Adipocyte (in vitro differentiated cells): Measurements from ENCODE around the gene MDN1.

Experiments used
- DNase-seq: peaks from one replicate; pipeline ENCODE4 v3.0.0-alpha.2; 2015; ENCODE audit warnings: low read depth
- H3K27me3 ChIP-seq: replicated peaks from 2 replicates; pipeline ENCODE4 v1.7.0; 2013; ENCODE audit warnings: mild to moderate bottlenecking, low read length, moderate library complexity; ENCODE audit not compliant: control insufficient read depth, insufficient read depth
- H3K36me3 ChIP-seq: 2 replicates; pipeline ENCODE4 v1.7.0; 2013; ENCODE audit warnings: low read length, mild to moderate bottlenecking, moderate library complexity; ENCODE audit not compliant: control insufficient read depth, insufficient read depth, severe bottlenecking
- H3K4me1 ChIP-seq: 2 replicates; pipeline ENCODE4 v1.7.0; 2013; ENCODE audit warnings: mild to moderate bottlenecking, low read length, moderate library complexity; ENCODE audit not compliant: control insufficient read depth, insufficient read depth
- H3K4me3 ChIP-seq: 2 replicates; pipeline ENCODE4 v1.7.0; 2013; ENCODE audit warnings: mild to moderate bottlenecking, low read length, moderate library complexity
- H3K9ac ChIP-seq: 2 replicates; pipeline ENCODE4 v1.7.0; 2013; ENCODE audit warnings: mild to moderate bottlenecking, low read length, moderate library complexity
- H3K9me3 ChIP-seq: 2 replicates; pipeline ENCODE4 v1.7.0; 2013; ENCODE audit warnings: mild to moderate bottlenecking, low read length, moderate library complexity; ENCODE audit not compliant: control insufficient read depth

MDN1 gene

GRCh38 chr6:89690944-89691324, 128.7 kb downstream of the MDN1 start:
- no peak for DNase-seq

GRCh38 chr6:89689732-89690131, 129.9 kb downstream of the MDN1 start:
- Histone ChIP-seq H3K9ac (no peak overlapping the region), H3K9me3 (no peaks in the 10 kb centered on the region), H3K27me3 (no peaks in the 10 kb centered on the region), H3K36me3 (peaks cover 98% of the 10 kb centered on the region), H3K4me3 (no peak overlapping the region), H3K4me1 (no peaks in the 10 kb centered on the region)
- DNase-seq: no peak

More at GRCh38 chr6:89690944-89691324, 128.7 kb downstream of the MDN1 start:
- Histone ChIP-seq H3K27me3 (no peaks in the 10 kb centered on the region), H3K4me1 (no peaks in the 10 kb centered on the region), H3K36me3 (peaks cover 98% of the 10 kb centered on the region), H3K9me3 (no peaks in the 10 kb centered on the region), H3K9ac (no peak overlapping the region), H3K4me3 (no peak overlapping the region)

GRCh38 chr6:89688328-89688727, 131.3 kb downstream of the MDN1 start:
- Histone ChIP-seq H3K9ac (no peak overlapping the region), H3K9me3 (no peaks in the 10 kb centered on the region), H3K4me1 (no peaks in the 10 kb centered on the region), H3K27me3 (no peaks in the 10 kb centered on the region), H3K4me3 (no peak overlapping the region), H3K36me3 (peaks cover 96% of the 10 kb centered on the region)
- DNase-seq: no peak

GRCh38 chr6:89685311-89685710, 134.3 kb downstream of the MDN1 start:
- no peak for DNase-seq
- Histone ChIP-seq H3K36me3 (peaks cover 93% of the 10 kb centered on the region), H3K4me1 (no peaks in the 10 kb centered on the region), H3K4me3 (no peak overlapping the region), H3K9me3 (no peaks in the 10 kb centered on the region), H3K9ac (no peak overlapping the region), H3K27me3 (no peaks in the 10 kb centered on the region)

GRCh38 chr6:89682991-89683390, 136.6 kb downstream of the MDN1 start:
- H3K9ac ChIP-seq: no peak overlapping the region
- no peaks in the 10 kb centered on the region for H3K27me3 ChIP-seq
- H3K36me3 ChIP-seq: peaks cover 93% of the 10 kb centered on the region
- no peaks in the 10 kb centered on the region for H3K9me3 ChIP-seq
- no peak overlapping the region for H3K4me3 ChIP-seq
- no peaks in the 10 kb centered on the region for H3K4me1 ChIP-seq
- DNase-seq: no peak

- H3K4me1 ChIP-seq: no peaks in the 10 kb centered on the region
- no peak for DNase-seq
- H3K9me3 ChIP-seq: no peaks in the 10 kb centered on the region
- peaks cover 92% of the 10 kb centered on the region for H3K36me3 ChIP-seq
- no peaks in the 10 kb centered on the region for H3K27me3 ChIP-seq
- no peak overlapping the region for H3K9ac ChIP-seq
- H3K4me3 ChIP-seq: no peak overlapping the region
Measured at GRCh38 chr6:89681983-89682564, 137.5 kb downstream of the MDN1 start.

- Histone ChIP-seq H3K27me3 (no peaks in the 10 kb centered on the region), H3K9me3 (no peaks in the 10 kb centered on the region), H3K4me1 (peaks cover 8% of the 10 kb centered on the region), H3K4me3 (no peak overlapping the region), H3K36me3 (peaks cover 86% of the 10 kb centered on the region), H3K9ac (no peak overlapping the region)
- DNase-seq: no peak
Measured at GRCh38 chr6:89680551-89680950, 139.0 kb downstream of the MDN1 start.

- no peaks in the 10 kb centered on the region for H3K9me3 ChIP-seq
- no peak overlapping the region for H3K4me3 ChIP-seq
- peaks cover 86% of the 10 kb centered on the region for H3K36me3 ChIP-seq
- no peak for DNase-seq
- no peak overlapping the region for H3K9ac ChIP-seq
- peaks cover 8% of the 10 kb centered on the region for H3K4me1 ChIP-seq
- H3K27me3 ChIP-seq: no peaks in the 10 kb centered on the region
Measured at GRCh38 chr6:89680150-89680549, 139.4 kb downstream of the MDN1 start.

GRCh38 chr6:89679215-89680120, 140.1 kb downstream of the MDN1 start:
- H3K36me3 ChIP-seq: peaks cover 86% of the 10 kb centered on the region

GRCh38 chr6:89678531-89678930, 141.1 kb downstream of the MDN1 start:
- no peaks in the 10 kb centered on the region for H3K27me3 ChIP-seq
- H3K9ac ChIP-seq: no peak overlapping the region
- H3K9me3 ChIP-seq: no peaks in the 10 kb centered on the region
- peaks cover 88% of the 10 kb centered on the region for H3K36me3 ChIP-seq
- no peak for DNase-seq
- H3K4me3 ChIP-seq: no peak overlapping the region
- peaks cover 8% of the 10 kb centered on the region for H3K4me1 ChIP-seq

More at GRCh38 chr6:89679215-89680120, 140.1 kb downstream of the MDN1 start:
- Histone ChIP-seq H3K27me3 (no peaks in the 10 kb centered on the region), H3K4me1 (peaks cover 8% of the 10 kb centered on the region), H3K9me3 (no peaks in the 10 kb centered on the region), H3K9ac (no peak overlapping the region), H3K4me3 (no peak overlapping the region)
- DNase-seq: no peak

GRCh38 chr6:89675949-89676748, 143.4 kb downstream of the MDN1 start:
- Histone ChIP-seq H3K27me3 (no peaks in the 10 kb centered on the region), H3K4me3 (no peak overlapping the region), H3K9me3 (no peaks in the 10 kb centered on the region), H3K9ac (no peak overlapping the region), H3K36me3 (peaks cover 92% of the 10 kb centered on the region), H3K4me1 (peaks cover 8% of the 10 kb centered on the region)
- DNase-seq: peak; percentile 36
